ELR (cell line): Measurements from ENCODE around the gene A1CF.
A peak's percentile ranks its signal among the peaks of the same experiment; 100 is the strongest.

Experiments used
- DNase-seq: peaks from one replicate; pipeline ENCODE4 v3.0.0-alpha.2; 2015; ENCODE audit warnings: low read depth

A1CF gene

DNA sequence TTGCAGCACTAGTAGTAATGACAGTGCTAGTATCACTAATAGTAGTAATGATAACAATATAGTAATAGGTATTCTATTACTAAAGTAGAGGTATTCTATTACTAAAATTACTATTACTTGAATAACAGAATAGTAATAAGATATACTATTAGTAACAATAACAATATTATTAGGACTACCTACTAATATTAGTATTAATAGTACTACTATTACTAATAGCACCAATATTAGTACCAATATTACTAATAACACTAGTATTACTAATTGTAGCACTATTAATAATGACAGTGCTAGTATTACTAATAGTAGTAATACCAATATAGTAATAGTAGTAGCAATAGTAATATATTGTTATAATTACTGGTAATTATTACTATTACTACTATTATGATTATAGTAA lies 24.1 kb downstream of the A1CF start:
- no peak for DNase-seq

DNA sequence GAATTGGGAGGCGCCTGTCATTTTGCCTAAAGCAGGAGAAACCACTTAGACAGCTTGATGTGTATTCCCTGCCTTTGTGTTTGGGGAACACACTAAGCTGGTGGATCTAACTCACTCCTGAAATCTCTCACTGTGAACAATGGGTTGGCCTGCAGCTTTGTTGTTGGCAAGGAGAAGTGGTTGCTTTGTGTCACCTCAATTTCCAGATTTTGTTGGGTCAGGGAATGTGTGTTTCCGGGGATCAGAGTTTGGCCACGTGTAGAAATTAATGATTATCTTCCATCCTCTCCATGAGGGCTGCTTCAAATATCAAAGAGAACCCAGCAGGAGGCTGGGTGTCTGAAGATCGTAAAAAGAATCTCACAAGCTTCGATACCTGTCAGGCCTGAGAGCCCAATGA lies 27.8 kb downstream of the A1CF start:
- no peak for DNase-seq

DNA sequence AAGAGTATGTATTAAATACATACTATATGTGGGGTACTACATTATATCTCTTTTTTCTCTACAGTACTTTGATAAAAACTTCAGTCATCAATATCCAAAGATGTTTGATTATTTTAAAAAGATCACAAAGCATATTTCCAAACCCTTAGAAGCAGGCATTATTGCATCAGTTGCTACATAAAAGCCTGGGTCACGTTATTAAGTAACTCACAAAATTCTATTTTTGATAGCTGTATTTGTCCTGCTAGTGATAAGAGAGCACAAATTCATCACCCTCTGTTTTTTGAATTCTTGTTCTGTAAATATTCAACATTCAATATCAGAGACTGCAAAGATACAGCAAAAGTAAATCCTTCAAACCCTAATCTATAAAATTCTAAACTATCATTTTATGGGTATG lies 30.0 kb downstream of the A1CF start:
- DNase-seq = no peak

DNA sequence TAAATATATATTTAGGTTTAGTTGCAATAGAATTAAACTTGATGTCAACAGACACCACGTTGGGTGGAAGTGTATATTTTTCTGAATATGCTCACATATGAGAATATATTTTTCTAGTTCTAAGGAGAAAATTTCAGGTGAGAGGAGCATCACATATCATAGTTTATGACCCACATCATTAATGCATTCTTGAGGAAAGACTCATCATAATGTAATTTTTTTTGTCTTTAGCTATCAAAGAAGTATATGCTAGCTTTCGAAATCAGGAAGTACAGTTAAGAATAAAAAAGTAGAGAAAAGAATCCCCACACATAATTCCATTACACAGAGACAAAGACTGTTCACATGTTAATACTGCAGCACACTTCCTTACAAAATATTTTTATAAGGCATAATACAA lies 30.4 kb downstream of the A1CF start:
- peak; percentile 9 for DNase-seq

DNA sequence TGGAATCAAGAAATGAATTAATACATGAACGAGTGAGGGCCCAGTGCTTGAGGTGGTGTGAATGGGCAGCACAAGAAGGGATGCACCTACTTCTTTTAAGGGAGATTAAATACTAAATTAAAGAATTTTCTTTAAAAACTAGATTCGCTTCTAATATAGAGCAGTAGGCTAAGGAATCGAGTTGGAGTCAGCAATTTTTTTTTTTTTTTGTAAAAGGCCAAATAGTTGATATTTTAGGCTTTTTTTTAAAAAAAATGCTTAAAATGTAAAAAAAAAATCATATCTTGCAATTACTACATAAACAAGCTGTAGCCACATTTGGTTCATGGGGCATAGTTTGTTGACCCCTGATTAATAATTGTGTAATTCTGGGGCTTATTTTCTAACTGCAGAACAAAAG lies 31.9 kb downstream of the A1CF start:
- DNase-seq = no peak

DNA sequence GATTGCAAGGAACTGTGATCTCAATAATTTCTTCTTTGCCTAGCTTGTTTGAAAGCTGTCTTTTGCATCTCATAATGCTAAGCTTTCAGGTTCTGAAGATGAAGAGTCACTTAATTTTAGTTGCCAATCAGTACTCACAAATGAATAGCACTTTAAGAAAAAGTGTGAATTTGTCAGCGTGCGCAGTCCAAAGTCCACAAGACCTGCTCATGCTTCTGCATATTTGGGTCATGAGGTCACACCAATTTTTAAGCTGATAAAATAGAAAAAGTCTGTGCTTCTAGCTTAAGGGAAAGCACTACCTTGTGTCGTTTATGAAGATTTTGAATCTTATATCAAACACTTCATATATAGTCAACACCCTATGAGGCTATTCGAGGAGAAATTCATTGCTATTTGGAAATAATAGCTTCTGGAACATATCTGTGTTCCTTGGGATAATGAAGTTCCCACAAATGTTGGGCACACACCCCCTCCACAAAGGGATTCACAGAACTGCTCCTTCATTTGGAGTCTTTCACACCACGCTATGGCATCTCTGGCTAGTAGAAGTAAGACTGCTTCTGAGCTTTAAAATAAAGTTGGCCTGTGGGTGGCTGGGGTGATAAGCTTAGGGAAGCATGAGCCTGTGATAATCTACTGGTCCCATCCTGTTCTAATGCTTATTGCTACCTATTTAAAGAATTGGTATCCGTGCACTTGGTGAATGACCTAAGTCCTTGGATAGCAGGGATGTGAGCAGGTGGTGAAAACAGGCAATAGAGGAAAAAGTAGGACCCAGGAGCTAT lies 33.3 kb downstream of the A1CF start:
- DNase-seq = no peak

DNA sequence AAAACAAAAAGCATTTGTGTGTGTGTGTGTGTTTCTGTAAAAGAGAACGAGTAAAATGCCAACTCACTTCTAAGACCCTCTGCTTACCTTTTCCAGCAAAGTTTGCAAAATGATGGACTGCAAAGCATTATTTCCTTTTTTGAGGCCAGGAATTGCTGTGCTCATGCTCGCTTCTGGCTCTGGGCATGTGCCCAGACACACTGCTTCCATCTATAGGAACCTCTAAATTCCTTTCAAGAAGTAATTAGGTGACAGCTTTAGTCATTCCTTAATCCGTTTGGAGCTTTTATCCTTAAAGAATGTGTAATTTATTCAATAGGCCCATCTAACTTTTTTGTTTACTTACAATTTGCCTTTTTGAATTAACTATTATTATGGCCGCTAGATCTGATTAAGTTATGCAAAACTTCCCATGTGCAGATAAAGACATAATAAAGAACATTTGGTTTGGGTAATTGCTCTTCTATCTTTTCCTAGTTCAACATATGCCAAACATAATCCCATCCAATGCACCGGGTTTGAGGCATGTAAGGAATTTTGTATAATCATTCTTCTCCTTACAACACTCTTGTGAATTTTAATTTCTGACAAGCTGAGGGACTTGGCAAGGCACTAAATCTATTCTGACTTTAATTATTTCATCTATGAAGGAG lies 34.7 kb downstream of the A1CF start:
- no peak for DNase-seq

DNA sequence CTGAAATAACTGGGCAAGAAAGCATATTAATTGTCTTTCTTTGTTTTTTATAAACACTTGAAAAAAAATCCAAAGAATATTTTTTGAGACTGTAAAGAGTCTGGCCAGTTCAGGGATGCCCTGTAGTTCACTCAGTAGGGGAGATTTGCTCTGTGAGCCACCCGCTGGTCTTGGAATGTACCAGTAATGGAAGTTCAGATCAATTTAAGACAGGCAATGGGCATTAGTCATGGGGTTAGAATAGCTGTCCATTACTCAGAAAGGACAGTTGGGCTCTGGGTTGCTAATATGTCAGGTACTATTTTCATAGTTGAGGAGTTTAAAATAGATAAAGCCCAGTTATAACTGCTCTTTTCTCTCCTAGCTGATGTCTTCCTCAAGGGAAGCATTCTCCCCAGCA lies 38.7 kb downstream of the A1CF start:
- DNase-seq = peak; percentile 53

DNA sequence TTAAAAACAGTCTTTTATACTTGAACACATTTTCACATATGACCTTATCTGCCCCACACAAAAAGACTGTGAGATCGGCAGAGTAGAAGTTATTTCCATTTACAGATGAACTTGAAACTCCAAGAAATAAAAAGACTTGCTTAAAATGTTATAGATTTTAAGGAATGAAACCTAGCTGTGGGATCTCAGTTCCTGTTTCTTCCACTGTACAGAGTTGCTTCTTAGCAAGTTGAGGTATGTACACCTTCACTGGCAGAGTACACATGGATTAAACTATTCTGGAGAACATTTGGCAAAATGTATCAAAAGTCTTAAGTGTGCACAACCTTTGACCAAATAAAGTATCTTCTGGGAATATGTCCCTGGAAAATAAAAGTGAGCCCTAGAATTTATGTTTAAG lies 48.3 kb downstream of the A1CF start:
- DNase-seq = no peak

DNA sequence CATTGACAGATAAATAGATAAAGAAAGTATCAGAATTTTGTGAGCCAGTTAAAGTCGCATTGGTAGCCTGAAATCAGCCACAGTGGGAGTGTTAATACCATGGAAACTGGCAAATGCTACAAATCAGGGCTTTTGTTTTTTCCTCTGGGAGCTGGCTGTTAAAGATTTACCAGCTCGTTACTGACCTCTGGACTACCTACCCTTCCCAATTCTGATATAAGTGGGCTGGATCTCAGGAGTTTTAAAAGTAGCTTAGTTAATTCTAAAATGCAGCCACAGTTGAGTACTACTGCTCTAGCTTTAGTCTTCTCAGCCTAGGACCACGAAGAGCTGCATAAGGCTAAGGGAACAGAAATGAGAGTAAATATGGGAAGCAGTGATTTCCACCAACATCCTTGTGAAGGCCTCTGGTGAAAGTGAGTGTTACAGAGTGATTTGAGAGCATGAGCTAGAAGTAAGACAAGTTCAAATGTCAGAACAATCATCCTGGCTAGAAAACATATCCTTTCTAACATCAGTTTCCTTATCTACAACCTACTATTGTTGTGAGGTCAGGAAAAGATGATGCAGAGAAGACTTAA lies 53.2 kb downstream of the A1CF start:
- DNase-seq = no peak

DNA sequence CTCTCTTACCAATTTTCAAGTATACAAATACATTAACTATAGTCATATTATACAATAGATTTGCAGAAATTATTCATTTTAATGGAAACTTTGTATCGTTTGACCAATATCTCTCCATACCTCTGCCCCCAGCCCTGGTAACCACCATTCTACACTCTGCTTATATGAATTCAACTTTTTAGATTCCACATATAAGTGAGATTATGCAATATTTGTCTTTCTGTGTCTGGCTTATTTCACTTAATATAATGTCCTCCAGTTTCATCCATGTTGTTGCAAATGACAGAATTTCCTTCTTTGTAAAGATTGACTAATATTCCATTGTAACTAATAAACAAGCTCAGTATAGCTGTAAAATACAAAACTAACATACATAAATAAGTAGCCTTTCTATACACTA lies 55.4 kb downstream of the A1CF start:
- DNase-seq = no peak

DNA sequence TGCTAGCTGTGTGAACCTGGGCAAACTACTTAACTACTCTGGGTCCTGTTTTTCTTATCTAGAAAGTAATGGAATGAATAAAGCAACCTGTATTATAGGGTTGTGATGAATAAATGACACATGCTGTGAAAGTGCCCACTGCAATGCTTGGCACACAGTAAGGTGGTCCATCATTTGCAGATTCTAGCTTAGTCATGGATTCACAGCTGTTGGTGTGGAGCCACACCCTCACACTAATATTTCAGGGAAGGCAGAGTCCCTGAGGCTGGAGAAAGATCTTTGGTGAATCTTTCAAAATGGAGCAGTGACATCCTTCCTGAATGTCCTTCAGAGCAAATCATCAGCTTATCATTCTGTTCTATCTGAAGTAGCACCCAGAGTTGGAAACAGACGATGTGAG lies 60.6 kb downstream of the A1CF start:
- DNase-seq = no peak

DNA sequence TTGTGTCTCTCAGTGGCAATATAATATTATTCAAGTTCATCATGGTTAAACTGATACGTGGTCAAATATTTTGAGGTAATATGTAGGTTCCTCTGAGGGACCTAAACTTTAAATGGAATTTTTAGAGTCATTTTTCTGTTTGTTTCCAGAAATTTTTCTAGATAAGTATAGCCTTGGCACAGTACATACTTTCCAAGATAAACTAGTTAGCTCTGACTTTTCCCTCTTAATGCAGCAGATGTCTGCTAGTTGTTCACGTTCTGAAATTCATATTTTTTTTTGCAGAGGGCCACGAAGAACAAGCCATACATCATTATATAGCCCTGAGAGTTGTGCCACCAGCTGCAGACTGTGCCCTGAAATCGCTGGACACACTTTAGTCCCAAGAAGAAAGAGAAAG lies 61.6 kb downstream of the A1CF start:
- DNase-seq = no peak

DNA sequence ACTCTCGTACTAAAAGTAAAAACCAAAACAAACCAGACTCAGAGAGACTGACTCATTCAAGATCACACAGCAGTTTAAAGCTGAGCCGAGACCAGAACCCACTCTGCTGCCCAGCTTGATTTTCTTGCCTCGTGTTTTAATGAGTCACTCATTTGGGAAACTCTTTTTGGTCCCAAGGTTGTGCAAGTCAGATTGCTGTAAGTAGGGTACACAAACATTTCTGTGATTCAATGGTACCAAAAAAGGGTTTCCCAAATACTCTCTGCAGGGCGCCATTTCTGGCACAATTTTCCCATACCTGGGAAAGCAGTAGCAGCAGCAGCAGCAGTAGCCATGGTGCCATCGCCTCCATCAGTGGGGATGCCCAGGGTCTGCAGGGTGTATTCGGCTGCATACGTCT lies 75.8 kb downstream of the A1CF start:
- peak; percentile 3 for DNase-seq

DNA sequence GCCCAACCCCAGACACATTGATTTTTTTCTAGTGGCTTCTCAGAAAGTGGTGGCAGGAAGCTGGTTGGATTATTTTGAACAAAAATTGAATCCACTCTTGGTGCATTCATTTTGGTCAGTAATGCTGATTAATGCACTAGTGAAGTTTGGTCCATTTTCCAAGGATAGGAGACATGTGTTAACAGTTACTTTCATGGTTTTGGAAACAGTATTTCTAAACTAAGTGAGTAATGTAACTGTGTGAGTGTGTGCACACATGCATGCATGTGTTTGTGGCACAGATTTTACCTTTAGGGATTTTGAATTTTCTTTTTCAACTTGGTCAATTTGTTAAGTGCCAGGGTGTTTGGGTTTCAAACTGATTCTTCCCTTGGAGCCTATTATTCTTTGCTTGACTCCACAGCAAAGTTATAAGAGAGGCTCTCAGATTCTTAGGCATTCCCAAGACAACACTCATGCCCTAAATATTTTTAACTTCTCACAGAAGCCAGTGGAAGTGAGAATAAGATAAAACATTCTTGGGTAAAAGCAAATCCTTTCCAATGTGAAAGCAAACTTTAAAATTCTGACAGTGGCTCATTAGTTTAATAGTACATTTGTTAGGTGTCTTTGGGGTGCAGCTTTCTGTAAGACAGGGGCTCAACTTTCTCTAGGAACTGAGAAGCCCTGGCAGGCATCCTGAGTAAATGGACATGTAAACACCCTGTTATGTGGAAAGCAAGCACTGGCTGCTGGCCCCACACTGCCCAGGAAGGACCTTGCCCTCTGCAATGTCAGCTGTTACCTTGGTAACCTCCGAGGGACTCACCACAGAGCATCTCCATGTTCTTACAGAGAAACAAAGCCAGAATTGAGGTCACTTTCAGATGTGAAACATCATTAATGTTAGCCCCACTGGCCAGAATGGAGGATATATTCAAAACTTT lies 77.3 kb downstream of the A1CF start:
- DNase-seq = peak; percentile 2

DNA sequence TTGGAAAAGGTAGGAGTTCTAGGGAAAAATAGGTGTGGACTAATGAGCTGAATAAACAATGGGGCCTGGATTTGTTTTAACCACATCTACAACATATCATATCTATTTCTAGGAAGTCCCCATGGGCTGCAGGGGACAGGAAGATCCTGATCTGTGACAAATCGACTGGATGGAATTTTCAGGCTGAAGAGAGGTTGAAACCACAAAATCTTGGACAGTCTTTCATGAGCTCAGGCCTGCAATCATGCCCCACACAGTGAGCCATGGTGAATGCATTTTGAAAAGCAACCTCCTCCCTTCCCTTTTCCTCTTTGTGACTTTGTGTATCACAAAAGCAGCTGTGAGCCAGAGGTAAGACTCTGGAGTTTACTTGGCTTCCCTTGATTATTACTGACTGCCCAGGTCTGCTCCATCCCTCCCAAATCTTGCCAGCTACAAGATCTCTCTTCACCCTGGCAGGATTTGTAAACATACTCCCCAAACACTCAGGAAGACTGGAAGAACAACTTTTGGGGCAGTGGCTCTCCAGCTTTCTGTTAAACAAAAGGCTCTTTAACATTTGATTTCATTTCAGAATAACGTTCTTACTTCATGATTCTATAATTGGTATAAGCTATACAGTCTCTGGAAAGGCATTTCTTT lies 79.3 kb downstream of the A1CF start:
- no peak for DNase-seq

DNA sequence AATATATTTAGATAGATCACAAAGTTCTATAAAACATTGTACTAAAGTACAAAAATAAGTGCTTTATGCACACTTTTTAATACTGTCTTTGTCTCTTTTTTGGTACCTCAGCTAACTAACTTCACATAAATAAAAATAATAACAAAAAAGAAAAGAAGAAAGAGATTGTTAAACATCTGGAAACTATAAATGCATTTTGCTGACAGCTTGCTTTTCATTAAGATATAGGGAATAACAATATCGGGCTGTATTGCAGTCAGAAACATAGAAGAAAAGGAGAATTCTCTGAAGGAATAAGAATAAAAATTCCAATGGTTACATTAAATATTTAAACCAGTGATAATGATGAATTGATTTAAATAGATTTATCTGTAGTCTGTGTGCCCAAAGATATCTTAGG lies 85.8 kb downstream of the A1CF start:
- DNase-seq = no peak

DNA sequence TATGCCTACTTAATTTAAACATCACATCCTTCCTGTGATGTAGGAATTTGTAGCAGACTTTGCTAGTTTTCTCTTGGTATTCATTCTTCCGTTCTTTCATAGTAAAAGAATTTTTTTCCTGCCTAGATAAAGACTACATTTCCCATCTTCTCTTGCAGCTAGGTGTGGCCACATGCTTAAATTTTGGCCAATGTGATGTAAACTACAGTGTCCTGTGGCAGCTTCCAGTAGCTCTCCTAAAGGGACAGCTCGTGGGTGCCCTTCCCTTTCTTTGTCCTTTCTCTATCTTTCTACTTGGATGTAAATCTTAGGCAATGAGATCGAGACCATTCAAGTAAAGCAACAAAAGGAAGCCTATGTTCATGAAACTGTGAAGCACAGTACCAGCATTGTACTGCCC lies 87.1 kb downstream of the A1CF start:
- DNase-seq = no peak

DNA sequence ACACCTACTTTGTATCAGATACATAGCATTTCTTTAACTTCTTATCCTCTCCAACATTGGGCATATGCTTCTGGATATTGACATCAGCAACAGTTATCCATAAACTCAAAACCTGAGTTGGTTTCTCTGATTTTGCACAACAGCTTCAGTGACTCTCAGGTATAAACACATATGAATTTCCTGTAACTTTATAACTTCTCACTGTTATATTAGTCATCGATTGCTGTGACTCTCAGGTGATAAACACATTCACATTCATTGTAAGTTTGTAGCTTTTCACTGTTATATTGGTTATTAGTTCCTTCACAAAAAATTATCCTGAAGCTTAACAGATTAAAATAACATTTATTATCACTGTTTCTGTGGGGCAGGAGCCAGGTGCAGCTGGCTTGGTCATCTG lies 88.7 kb downstream of the A1CF start:
- no peak for DNase-seq

DNA sequence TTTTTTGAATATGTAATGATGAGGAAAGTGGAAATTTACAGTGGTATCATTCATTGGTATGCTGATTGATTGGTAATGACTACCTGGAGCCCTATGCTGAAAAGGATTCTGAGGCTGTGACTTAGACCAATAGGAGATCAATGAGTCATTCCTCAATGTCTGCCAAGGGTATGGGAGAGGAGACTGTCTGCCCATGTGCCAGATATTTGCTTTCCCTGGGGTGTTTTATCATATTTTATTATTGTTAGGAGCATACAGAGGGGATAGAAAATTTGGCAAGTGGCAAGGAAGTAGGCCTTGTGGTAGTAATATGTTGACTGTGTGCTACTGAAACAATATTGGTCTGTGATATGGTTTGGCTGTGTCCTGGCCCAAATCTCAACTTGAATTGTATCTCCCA lies 90.9 kb downstream of the A1CF start:
- DNase-seq = no peak

DNA sequence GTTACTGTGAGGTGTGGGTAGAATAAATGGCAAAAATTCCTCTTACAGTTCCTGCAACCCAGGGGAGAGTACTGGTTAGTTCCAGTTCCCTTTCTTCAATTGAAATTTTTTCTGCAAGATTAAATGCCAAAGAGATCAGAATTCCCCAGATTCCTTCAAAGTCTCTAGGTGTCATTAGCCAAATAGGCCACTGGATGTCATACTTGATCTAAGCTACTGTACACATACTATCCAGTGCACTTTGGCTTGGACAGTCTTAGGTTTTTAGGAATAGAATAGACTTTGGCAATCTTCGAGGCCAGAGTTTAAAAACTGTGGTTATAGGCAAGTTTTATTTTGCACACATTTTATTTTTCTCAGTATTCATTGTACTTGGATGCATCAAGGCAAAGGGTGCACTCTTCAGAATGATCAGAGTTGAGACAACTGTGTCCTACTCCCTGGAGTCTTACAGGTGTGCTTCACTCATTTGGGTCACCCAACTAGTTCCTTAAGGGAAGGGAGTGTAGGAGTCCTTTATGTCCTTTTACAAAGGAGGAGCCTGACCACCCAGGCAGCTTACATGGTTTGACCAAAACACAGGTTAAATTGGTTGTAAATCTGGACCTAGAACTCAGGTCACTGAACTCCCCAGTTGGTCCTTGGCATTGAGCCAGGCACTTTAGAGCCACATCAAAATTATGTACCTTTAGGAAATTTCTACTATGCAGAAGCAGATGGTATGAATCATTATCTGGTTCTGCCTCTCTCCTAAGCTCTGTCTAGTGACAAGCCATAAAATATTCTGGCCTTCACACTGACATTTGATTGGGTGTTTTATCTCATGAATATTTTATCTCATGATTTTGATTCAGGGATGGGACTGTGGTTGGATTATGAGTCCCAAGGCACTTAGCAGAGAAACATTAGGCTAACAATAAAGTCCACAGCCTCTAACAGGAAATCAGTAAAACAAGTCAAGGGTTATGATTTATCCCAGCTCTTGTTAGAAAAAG lies 96.2 kb downstream of the A1CF start:
- peak; percentile 55 for DNase-seq
